HG02642 (cell line): ENCODE results near the gene TUBGCP3.

Experiments
- ATAC-seq: cut with Tn5 transposase; IDR thresholded peaks from one replicate; pipeline ENCODE4 v1.9.1; 2021; ENCODE audit warnings: mild to moderate bottlenecking; ENCODE audit not compliant: unreplicated experiment, poor library complexity

The TUBGCP3 gene

DNA sequence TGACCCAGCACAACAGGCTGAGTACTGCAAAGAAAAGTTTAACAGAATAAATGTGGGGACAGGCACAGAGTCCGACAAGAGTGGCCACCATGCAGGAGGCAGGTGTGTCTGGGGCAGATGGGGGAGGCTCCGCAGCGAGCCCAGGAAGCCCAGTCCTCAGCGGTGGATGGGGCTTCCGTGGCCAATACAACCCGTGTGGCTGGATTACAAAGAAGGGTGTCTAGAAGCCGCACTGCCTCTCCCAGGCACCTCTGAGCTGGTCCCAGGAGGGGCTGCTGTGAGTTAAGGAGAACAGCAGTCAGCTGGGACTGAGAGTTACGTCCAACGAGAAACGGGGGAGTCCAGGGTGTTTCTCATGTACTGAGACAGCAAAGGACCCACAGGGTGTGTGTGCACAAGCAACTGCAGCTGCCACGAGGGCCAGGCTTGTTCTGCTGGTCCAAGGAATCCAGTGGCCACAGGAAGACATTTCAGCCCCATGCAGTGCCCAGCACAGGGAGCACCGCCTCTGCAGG lies 141.5 kb downstream of the TUBGCP3 start:
- ATAC-seq: no peak

GRCh38 chr13:112445411-112446271 lies 142.3 kb downstream of the TUBGCP3 start:
- no peak for ATAC-seq

GRCh38 chr13:112444416-112445399 lies 143.2 kb downstream of the TUBGCP3 start:
- ATAC-seq: no peak

DNA sequence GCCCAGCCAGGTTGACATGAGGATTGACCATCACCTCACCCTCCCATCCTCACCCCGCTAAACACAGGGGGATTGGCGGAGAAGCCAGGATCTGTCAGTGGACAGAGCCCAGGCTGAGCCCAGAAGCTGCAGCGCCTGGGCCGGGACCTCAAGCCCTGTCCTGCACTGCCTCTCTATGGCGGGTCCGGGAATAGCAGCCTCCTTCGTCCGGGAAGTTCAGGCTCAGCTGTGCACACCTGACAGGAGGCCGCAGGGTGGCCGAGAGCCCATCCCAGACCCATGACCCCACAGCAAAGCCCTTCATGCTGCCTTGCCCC lies 144.0 kb downstream of the TUBGCP3 start:
- ATAC-seq: no peak

DNA sequence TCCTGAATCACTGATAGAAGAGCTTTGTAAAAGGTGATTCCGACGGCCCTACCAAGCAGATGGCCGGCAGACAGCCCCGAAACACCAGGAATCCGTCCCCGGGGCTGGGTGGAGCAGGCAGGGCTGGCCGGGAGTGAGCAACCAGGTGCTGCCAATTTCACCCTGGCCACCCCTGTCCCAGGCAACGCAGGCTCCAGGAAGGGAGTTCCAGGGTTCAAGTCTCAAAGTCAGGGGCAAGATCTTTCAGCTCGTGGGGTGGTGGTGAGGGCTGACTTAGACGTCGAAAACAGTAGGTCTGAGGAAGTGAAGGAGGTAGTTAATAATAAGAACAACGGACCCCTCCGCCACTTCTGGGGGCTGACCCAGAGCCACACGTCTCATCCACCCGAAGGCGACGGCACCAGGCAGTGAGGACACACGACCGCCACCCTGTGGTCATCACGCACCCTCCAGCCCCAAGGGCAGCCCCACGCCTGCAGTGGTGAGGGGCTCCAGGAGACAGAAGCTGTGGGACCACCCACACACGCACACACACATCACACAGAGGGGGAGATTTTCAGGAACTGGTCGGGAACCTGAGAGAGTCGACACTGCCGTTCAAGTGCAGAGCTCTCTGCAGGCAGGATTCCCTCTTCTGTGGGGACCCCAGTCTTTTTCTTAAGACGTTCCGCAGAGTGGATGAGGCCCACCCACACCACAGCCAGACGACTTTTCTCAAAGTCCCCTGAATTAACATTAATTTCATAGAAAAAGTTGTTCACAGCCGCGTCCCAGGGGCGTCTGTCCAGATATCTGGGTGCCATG lies 144.6 kb downstream of the TUBGCP3 start:
- ATAC-seq: no peak

GRCh38 chr13:112442483-112443090 lies 145.4 kb downstream of the TUBGCP3 start:
- ATAC-seq: no peak

DNA sequence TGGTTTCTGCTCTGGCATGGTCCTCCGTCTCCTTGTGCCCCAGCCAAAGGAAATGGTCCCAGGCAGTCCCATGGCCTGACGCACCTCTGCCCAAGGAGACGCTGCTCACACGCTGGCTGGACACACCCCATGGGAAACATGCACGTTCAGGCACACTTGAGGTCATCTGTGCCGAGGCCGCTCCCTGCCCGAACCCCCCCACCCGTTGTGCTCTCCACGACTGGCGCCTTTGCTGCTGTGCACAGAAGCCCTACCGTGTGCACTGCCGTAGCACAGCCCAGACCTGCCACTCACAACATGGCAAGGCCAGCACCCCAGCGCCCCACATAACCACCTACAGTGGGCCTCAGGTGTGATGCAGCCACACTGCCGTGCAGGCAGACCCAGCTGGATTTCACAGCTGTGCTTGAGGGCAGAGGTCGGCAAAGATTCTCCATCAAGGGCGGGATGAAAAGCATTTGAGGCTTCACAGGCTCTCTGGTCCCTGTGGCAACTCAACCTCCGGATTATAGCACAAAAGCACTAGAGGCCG lies 146.1 kb downstream of the TUBGCP3 start:
- no peak for ATAC-seq

DNA sequence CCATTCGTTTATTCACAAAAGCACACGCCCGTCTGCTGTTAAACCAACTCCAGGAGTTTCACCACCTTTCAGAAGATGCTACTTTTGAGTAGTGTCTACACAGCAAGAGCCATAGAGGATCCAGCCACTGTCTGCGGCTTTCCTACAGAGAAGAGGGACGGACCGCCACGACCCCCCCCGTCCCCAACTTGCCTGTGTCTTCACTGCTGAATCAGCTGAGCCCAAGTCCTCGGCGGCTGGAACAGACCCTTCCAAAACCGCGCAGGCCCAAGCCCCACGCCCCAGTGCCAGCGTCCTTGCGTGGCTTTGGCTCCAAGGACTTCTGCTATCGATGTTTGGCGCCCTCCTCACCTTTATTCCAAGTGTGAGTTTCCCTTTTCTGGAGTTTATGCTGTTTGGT lies 146.7 kb downstream of the TUBGCP3 start:
- ATAC-seq: no peak

GRCh38 chr13:112438515-112438914 lies 149.4 kb downstream of the TUBGCP3 start:
- ATAC-seq: no peak

DNA sequence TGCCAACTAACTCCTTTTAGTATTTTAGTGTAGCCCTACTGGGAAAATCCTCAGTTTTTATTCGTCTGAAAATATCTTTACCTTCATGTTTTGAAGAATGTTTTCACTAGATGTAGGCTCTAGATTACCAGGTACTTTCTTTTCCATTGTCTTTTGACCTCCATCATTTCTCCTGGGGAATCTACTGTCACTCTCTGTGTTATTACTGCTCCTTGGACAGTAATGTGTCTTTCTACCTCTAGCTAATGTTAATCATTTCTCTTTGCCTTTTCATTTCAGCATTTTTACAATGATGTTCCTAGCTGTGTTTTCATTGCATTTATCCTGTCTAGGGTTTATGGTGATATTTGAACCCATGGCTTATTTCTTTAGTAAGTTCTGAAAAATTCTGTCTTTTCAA lies 149.9 kb downstream of the TUBGCP3 start:
- no peak for ATAC-seq

GRCh38 chr13:112435973-112436372 lies 152.0 kb downstream of the TUBGCP3 start:
- no peak for ATAC-seq
